Femur (tissue), 1 donor: ENCODE measurements around the gene HMSD.
"Not testable (repeated sequence)": the region's sequence is repeated elsewhere in the genome, so short reads cannot be mapped to it uniquely, and the experiment has no call there.

ENCODE experiments used
- DNase-seq: peaks from one replicate; pipeline ENCODE4 v3.0.0-alpha.2; 2017

Gene HMSD

GRCh38 chr18:63949068-63949737 is at the start of gene HMSD:
Gene HMSD, plus strand, starts transcription at chr18:63949301. Its CDS starts 4,155 bp downstream, at chr18:63953456.
- peak; percentile 39 for DNase-seq

DNA sequence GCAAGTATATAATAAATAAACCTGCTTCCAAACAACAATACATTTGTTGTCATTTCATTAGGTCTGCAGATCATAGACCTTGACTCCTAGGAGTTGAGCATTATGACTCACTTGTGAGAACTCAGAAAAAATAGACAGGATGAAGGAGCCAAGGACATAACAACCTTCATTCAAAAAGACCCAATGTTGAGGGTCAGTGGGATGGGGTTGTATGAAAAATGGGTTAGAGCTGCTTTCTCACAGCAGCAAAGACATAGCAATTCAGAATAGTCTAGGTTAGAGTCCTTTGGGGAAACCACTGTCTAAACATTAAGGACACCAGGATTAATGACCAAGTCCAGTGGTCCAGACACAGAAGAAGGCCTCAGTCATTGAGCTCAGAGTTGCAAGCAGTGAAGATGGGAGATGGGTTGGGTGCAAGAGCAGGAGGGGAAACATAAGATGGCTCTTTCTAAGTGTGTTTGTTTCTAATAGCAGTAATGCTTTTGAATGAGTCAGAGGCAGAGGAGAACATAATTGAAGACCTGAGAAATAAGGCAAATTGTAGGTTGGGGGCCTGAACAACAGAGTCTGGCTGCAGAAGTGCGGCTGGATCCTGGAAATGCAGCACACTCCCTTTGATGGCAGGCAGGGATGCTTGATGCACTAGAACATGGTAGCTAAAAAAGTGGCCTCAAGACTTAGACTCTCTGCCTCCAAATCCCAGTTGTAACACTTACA is 45.1 kb upstream of the HMSD start:
- DNase-seq, result no peak

DNA sequence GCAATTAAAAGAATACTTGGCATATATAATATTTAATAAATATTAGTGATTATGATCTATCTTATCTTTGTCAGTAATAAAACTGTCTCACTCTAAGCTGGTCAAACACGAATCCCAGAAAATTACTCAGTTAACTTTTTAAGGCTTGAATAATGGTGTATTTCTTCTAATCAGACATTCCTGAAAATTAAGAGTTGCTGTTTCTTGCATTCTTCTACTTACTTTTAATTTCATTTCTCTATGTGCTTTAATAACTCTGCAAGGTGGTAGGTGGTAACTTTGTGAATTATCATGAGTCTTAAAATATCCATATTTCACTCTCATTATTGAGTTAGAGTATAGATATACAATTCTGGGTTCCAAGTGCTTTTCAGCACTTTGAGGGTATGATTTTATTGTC is 44.4 kb upstream of the HMSD start:
- no peak for DNase-seq

DNA sequence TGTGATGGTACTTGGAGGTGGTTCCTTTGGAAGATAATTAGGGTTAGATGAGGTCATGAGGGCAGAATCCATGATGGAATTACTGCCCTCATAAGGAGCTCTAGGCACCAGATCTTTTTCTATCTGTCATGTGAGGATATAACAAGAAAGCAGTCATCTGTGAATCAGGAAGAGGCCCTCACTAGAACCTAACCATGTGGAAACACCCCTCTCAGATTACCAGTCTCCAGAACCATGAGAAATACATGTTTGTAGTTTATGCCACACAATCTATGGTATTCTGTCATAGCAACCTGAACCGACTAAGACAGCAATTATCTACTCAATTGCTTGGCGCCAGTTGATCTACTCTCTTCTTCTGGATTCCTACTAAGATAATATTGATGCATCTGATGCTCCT is 43.7 kb upstream of the HMSD start:
- DNase-seq, result no peak

GRCh38 chr18:63906056-63906455 is 43.0 kb upstream of the HMSD start:
- no peak for DNase-seq

DNA sequence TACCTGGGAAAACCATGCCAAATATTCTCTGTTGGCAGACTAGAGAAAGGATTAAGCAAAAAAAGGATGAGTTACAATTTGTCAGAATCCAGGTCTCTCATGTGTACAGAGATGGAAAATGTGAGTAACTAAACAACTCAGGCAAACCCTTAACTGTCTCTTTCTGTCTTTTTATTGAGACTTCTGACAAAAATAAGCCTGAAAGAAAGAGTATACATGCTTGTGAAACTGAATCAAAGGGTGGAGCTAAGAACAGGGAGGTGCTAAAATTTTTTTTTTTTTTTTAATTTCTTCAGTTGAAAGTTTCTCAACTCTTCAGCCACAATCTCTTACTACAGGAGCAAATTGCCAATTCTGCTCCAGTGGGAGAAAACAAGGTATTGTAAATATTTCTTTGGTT is 41.4 kb upstream of the HMSD start, which contains the start of gene SERPINB10:
Gene SERPINB10, plus strand, starts transcription at position 295 of the 400 bp plus-strand sequence. CDS start 7,553 bp downstream, outside the sequence.
- no peak for DNase-seq

DNA sequence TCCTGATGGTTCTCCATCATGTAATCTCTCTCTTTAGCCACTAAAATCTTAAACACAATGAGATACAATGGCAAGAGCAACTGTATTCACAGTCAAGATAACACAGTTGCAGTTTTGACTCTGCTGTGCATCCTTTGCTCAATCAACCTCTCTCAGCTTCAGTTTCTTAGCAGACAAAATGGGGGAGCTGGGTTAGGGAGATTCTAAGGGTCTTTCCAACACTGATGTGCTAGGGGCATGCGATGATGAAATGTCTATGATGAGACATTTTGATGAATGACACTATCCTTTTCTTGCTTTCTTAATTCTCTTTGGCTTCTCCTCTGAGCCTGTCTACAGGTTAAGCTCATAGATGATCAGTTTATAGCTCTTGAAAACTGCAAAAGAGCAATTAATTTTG is 40.2 kb upstream of the HMSD start:
- DNase-seq, result no peak

- no peak for DNase-seq
These were observed 39.2 kb upstream of the HMSD start for GRCh38 chr18:63909870-63910269.

DNA sequence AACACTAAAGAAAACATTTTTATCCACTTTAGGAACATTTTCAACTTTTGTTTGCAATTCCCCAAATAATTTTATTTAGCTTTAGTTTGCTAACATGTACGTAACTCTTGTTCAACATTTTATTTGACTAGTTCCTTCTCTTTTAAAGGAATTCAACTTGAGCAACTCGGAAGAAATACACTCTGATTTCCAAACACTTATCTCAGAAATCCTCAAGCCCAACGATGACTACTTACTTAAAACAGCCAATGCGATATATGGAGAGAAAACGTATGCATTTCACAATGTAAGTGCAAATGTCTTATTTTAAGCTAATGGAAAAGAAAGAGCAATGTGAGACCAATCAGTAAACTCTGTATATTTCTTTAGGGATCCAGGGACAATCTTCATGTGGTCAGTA is 31.3 kb upstream of the HMSD start:
- no peak for DNase-seq

GRCh38 chr18:63922049-63922448 is 27.1 kb upstream of the HMSD start:
- no peak for DNase-seq

DNA sequence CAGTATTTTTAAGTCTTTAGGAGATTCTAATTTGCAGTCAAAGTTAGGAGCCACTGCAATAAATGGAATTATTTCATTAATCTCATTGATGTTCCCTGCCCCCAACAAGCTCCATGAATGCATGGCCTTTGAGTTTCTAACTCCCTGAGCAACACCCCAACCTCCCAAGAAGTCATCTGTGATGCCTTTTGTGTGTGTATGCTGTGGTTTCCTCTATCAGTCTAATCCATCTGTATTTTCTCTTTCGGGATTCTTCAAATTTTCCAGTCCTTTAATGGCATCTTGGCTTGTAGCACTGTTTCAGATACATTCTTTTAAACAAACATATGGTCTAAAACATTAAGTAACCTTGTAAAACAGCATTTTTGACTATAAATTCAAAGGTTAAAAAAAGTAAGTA is 24.6 kb upstream of the HMSD start:
- DNase-seq, result no peak

DNA sequence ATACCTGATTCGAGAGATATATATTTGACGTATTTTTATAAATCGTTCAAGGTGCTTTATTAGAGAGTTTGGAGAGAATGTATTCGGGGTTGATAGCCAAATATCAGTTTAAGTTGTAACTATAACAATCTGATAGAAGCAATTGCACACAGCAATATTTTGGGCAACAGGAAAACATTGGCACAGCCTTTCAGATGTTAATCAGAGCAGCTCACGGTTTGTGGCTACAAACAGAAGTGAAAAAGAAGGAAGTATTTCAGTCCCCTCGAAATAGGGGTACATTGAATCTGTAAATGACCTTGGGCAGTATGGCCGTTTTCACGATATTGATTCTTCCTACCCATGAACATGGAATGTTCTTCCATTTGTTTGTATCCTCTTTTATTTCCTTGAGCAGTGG is 20.8 kb upstream of the HMSD start:
- DNase-seq, result no peak

DNA sequence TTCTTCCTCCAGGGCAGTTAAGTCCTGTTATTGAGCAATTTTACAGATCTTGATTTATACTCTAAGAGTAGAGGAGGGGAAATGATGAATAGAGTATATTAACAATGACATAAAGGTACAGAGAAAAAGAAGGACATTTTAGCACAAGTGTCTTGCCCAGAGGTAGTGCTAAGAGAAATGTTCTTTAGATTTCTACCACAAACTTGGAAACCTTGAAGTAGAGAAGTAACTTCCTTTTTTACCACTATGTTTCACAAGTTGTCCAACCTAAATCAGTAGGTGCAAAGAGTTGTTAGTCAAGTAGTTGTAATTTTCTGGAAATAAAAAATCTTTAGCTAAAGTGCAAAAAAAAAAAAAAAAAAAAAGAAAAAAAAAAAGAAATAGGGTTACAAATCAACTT is 19.7 kb upstream of the HMSD start:
- DNase-seq, result not testable (repeated sequence)

- DNase-seq, result no peak
These were observed 18.2 kb upstream of the HMSD start for GRCh38 chr18:63930773-63931354.

DNA sequence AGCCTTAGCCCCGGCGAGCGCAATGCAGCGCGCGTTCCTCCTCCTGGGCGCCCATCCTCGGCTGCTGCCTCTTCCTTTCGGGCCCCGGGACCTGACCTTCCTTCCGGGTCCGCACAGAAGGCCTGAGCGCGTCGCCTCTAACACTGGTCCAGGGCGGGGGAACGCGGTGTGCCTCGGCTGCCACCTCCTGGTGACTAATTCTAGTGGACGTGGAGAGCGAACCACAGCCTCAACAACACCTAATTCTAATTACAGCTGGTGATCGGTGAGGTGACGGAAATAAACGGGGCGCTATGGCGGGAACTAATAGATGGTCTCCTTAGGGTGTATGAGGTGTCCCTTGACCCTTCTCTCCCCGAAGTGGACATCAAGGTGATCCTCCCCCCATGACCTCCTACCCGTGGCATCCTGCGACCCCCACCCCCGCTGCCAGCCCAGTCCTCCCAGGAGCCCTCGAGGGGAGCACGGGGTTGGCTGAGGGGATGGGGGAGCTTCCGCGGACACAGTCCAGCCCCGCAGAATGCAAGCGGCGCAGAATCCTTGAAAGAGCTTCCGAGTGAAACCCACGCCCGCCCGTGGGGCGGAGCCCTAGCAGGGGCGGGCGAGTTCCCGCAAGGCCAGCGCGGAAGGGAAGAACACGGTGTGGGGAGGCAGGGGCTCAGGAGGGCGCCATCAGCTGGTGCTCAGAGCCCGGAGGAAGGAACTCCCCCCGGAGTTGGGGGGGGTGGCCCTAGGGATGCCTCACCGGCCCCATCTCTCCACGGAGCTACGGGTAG is 12.8 kb upstream of the HMSD start:
- peak; percentile 80 for DNase-seq

DNA sequence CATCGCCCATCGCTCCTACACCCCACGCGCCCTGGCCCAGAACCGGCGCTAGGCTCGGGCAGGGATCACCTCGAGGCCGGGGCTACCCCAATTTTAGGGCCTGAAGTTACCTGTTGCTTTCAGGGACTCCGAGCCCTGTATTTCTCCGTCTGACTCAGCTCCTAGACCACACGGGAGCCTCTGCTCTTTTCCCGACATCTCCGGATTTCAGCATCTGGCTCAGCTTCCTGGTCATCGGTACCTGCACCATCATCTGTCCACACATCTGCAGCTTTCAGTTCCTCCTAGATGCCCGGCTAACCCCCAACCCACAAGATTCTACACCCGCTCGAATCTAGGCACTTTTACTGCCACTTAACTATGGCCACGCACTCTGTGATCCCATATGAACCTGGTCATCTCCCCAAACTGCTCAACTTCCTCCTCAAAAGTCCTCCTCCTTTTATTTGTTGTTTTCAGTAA is 12.1 kb upstream of the HMSD start:
- no peak for DNase-seq

GRCh38 chr18:63940008-63940407 is 9.1 kb upstream of the HMSD start:
- DNase-seq, result no peak

GRCh38 chr18:63940543-63941050 is 8.5 kb upstream of the HMSD start:
- not testable (repeated sequence) for DNase-seq

GRCh38 chr18:63947051-63947790 is 1.9 kb upstream of the HMSD start:
- DNase-seq, result no peak

DNA sequence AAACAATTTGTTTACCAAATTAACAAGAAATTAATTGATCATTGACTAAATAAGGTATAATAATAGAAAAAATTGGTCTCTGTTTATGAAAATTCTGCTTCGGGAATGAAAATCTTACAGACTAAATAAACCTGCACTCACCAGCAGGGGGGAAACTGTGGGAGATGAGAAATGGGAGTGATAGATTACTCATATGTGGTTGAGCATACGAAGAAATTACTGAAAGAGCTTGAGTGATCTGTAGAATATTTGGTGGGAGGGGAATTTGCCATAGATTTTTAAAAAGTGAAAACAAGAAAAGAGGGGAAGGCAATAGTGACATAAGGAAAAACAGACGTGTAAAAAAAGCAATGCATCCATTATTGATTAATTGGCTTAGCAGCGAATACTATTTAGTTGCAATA is 2.2 kb downstream of the HMSD start:
- no peak for DNase-seq

DNA sequence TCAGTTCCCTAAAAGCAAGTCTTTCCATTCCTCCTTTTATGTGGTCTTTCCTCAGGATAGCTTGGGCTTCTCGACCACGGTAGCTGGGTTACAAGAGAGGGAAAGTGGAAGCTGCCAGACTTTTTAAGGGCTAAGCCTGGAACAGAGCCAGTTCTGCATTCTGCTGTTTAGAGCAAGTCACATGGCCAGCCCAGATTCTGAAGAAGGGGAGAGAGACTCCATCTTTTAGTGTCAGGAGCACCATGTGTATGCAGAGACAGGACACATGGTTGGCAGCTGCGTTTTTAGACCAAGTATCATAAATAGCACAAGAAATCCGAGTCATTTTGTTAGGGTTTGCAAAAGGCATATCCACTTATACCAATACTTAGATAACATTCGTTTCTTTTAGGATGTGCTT is 4.7 kb downstream of the HMSD start:
- no peak for DNase-seq

- DNase-seq, result no peak
These were observed 7.7 kb downstream of the HMSD start for GRCh38 chr18:63956755-63957154.
